GM12892 (cell line): ENCODE data around the gene PRKCZ.

Source experiments
- POLR2A ChIP-seq: IDR thresholded peaks from 2 replicates; pipeline ENCODE4 v1.6.1; 2011; ENCODE audit warnings: low read depth, low read length, control low read depth
- TAF1 ChIP-seq: IDR thresholded peaks from 2 replicates; pipeline ENCODE4 v1.6.1; 2011; ENCODE audit warnings: low read depth, mild to moderate bottlenecking, control low read depth, low read length, borderline replicate concordance

GRCh38 chr1:2052054-2052679 is 2.0 kb downstream of the PRKCZ start:
- TF ChIP-seq POLR2A (no peak), TAF1 (no peak)
